ENCODE data around the gene PSMB9.

The PSMB9 gene

GRCh38 chr6:32839356-32839755, 14.6 kb upstream of the PSMB9 start:
- DNase-seq (ENCODE audit: low spot score), result no peak

- DNase-seq (ENCODE audit: low spot score), result no peak
Measured at GRCh38 chr6:32840604-32841246, 13.3 kb upstream of the PSMB9 start.

GRCh38 chr6:32842021-32842650, 11.9 kb upstream of the PSMB9 start:
- DNase-seq (ENCODE audit: low spot score), result no peak

GRCh38 chr6:32842690-32843089, 11.3 kb upstream of the PSMB9 start:
- no peak for DNase-seq (ENCODE audit: low spot score)

- DNase-seq (ENCODE audit: low spot score), result no peak
Measured at GRCh38 chr6:32843331-32843978, 10.5 kb upstream of the PSMB9 start.

- DNase-seq (ENCODE audit: low spot score), result peak; percentile 87
Measured at GRCh38 chr6:32843979-32844838, 9.8 kb upstream of the PSMB9 start, which contains the start of gene PSMB8. TSS of gene PSMB8 (minus strand) at chr6:32844047. CDS start at chr6:32843996, 51 bp downstream.

GRCh38 chr6:32844839-32845383, 9.1 kb upstream of the PSMB9 start:
- DNase-seq (ENCODE audit: low spot score), result no peak

- no peak for DNase-seq (ENCODE audit: low spot score)
Measured at GRCh38 chr6:32845384-32845884, 8.6 kb upstream of the PSMB9 start.

GRCh38 chr6:32847004-32847403, 7.0 kb upstream of the PSMB9 start:
- DNase-seq (ENCODE audit: low spot score), result no peak

- no peak for DNase-seq (ENCODE audit: low spot score)
Measured at GRCh38 chr6:32847795-32848194, 6.2 kb upstream of the PSMB9 start.

GRCh38 chr6:32849126-32849525, 4.9 kb upstream of the PSMB9 start:
- no peak for DNase-seq (ENCODE audit: low spot score)

- DNase-seq (ENCODE audit: low spot score), result no peak
Measured at GRCh38 chr6:32851025-32851424, 3.0 kb upstream of the PSMB9 start.

- DNase-seq (ENCODE audit: low spot score), result no peak
Measured at GRCh38 chr6:32852018-32852843, 1.8 kb upstream of the PSMB9 start.

GRCh38 chr6:32852844-32853540, 1.0 kb upstream of the PSMB9 start:
- DNase-seq (ENCODE audit: low spot score), result peak; percentile 56

GRCh38 chr6:32854376-32855178, 585 bp downstream of the PSMB9 start:
- DNase-seq (ENCODE audit: low spot score), result no peak

GRCh38 chr6:32855467-32856174, 1.6 kb downstream of the PSMB9 start:
- DNase-seq (ENCODE audit: low spot score), result no peak

- DNase-seq (ENCODE audit: low spot score), result no peak
Measured at GRCh38 chr6:32857156-32857891, 3.3 kb downstream of the PSMB9 start.

- DNase-seq (ENCODE audit: low spot score), result no peak
Measured at GRCh38 chr6:32858194-32858593, 4.2 kb downstream of the PSMB9 start.
